Liver (tissue), 10 donors: Measurements from ENCODE around the gene FGB. TPM values are rescaled to one million over a fixed set of nuclear protein-coding genes. Genes with fewer than 3 reads are reported as not detected.

ENCODE experiments used
- DNase-seq: peaks from one replicate; pipeline ENCODE4 v3.0.0-alpha.2; 2017; ENCODE audit warnings: low spot score
- H3K27ac ChIP-seq, 2 donors: one replicate each; pipeline ENCODE4 v1.7.0; 2013; ENCODE audit warnings: inconsistent platforms in 2 of 2, low read length in 2 of 2, control low read depth in 1 of 2, low read depth in 1 of 2, mild to moderate bottlenecking in 1 of 2
- H3K27me3 ChIP-seq, 4 donors: one replicate each; pipeline versions ENCODE4 v1.6.1 to v1.7.0; 2013; ENCODE audit warnings: low read length in 3 of 4, inconsistent platforms in 1 of 4, mild to moderate bottlenecking in 1 of 4, moderate library complexity in 1 of 4; ENCODE audit not compliant: control insufficient read depth in 4 of 4, insufficient read depth in 4 of 4
- H3K36me3 ChIP-seq, 4 donors: one replicate each; pipeline versions ENCODE4 v1.6.1 to v1.7.0; 2013; ENCODE audit warnings: low read length in 3 of 4, mild to moderate bottlenecking in 3 of 4, low read depth in 1 of 4, moderate library complexity in 1 of 4; ENCODE audit not compliant: control insufficient read depth in 4 of 4, insufficient read depth in 3 of 4
- H3K4me1 ChIP-seq, 4 donors: one replicate each; pipeline versions ENCODE4 v1.6.1 to v1.7.0; 2013; ENCODE audit warnings: low read length in 3 of 4, mild to moderate bottlenecking in 3 of 4, moderate library complexity in 1 of 4; ENCODE audit not compliant: control insufficient read depth in 4 of 4, insufficient read depth in 4 of 4
- H3K4me3 ChIP-seq, 3 donors: one replicate each; pipeline versions ENCODE4 v1.6.1 to v1.7.0; 2013; ENCODE audit warnings: low read length in 3 of 3, control low read depth in 1 of 3, low read depth in 1 of 3, mild to moderate bottlenecking in 1 of 3
- H3K9ac ChIP-seq, 2 donors: one replicate each; pipeline ENCODE4 v1.7.0; 2013; ENCODE audit warnings: low read length in 2 of 2, mild to moderate bottlenecking in 2 of 2, moderate library complexity in 2 of 2, control low read depth in 1 of 2, low read depth in 1 of 2
- H3K9me3 ChIP-seq, 4 donors: one replicate each; pipeline versions ENCODE4 v1.6.1 to v1.7.0; 2013; ENCODE audit warnings: low read length in 3 of 4; ENCODE audit not compliant: control insufficient read depth in 4 of 4
- CTCF ChIP-seq: fragments of 150-350 bp; IDR thresholded peaks from 2 replicates; pipeline ENCODE4 v1.5.1; 2017; ENCODE audit warnings: improper control_type of control experiment, low read depth, low read length; ENCODE audit not compliant: missing input control
- EGR1 ChIP-seq, 2 donors: IDR thresholded peaks; 2 replicates each; pipeline ENCODE4 v1.6.1; 2016 to 2018; ENCODE audit warnings: antibody characterized with exemption in 2 of 2, low read depth in 2 of 2
- FOXA1 ChIP-seq: IDR thresholded peaks from 2 replicates; pipeline ENCODE4 v1.6.1; 2016; ENCODE audit warnings: antibody characterized with exemption
- FOXA2 ChIP-seq: IDR thresholded peaks from 2 replicates; pipeline ENCODE4 v1.6.1; 2016; ENCODE audit warnings: antibody characterized with exemption
- GABPA ChIP-seq, 2 donors: IDR thresholded peaks in 1 of 2; conservative IDR thresholded peaks in 1 of 2; 2 replicates each; pipeline ENCODE4 v1.6.1; 2016; ENCODE audit warnings: antibody characterized with exemption in 2 of 2, mild to moderate bottlenecking in 1 of 2, moderate library complexity in 1 of 2
- HNF4A ChIP-seq, 2 donors: conservative IDR thresholded peaks; 2 replicates each; pipeline ENCODE4 v1.6.1; 2016; ENCODE audit warnings: antibody characterized with exemption in 2 of 2, mild to moderate bottlenecking in 2 of 2
- HNF4G ChIP-seq: IDR thresholded peaks from 2 replicates; pipeline ENCODE4 v1.6.1; 2016; ENCODE audit warnings: antibody characterized with exemption
- JUND ChIP-seq, 2 donors: IDR thresholded peaks; 2 replicates each; pipeline ENCODE4 v1.6.1; 2016; ENCODE audit warnings: antibody characterized with exemption in 2 of 2
- MAX ChIP-seq: IDR thresholded peaks from 2 replicates; pipeline ENCODE4 v1.6.1; 2016; ENCODE audit warnings: antibody characterized with exemption
- NR2F2 ChIP-seq: IDR thresholded peaks from 2 replicates; pipeline ENCODE4 v1.6.1; 2016; ENCODE audit warnings: antibody characterized with exemption
- RAD21 ChIP-seq, 2 donors: IDR thresholded peaks; 2 replicates each; pipeline ENCODE4 v1.6.1; 2016; ENCODE audit warnings: antibody characterized with exemption in 2 of 2, mild to moderate bottlenecking in 2 of 2
- REST ChIP-seq: IDR thresholded peaks from 2 replicates; pipeline ENCODE4 v1.6.1; 2016; ENCODE audit warnings: antibody characterized with exemption, mild to moderate bottlenecking
- RXRA ChIP-seq, 2 donors: IDR thresholded peaks; 2 replicates each; pipeline ENCODE4 v1.6.1; 2017 to 2018; ENCODE audit warnings: antibody characterized with exemption in 2 of 2, mild to moderate bottlenecking in 1 of 2
- SP1 ChIP-seq: IDR thresholded peaks from 2 replicates; pipeline ENCODE4 v1.6.1; 2018; ENCODE audit warnings: antibody characterized with exemption, mild to moderate bottlenecking
- TAF1 ChIP-seq: conservative IDR thresholded peaks from 2 replicates; pipeline ENCODE4 v1.6.1; 2016; ENCODE audit warnings: antibody characterized with exemption, mild to moderate bottlenecking
- YY1 ChIP-seq: IDR thresholded peaks from 2 replicates; pipeline ENCODE4 v1.6.1; 2016; ENCODE audit warnings: antibody characterized with exemption, mild to moderate bottlenecking
- WGBS: extraction: QIAGEN DNeasy Blood & Tissue Kit; methylation state at CpG from one replicate; pipeline ENCODE4 v1.1.7; 2013; 5-methylcytosine and 5-hydroxymethylcytosine counted together
- polyA plus RNA-seq, 2 donors: library from polyadenylated mRNA; stranded (reverse) in 1 of 2; unstranded in 1 of 2; fragments of 200-250 nt in 1 of 2; fragments of >200 nt in 1 of 2; fragmentation: Nextera tagmentation in 1 of 2; extraction: Ambion mirVana in 1 of 2; gene quantifications; one replicate each; pipeline versions ENCODE4 v1.2.1 to v1.2.3, GENCODE V29; 2013 to 2015
- small RNA-seq: library from RNA; depleted of rRNA; stranded (forward); fragments of <200 nt; gene quantifications from one replicate; pipeline ENCODE3, GENCODE V24; 2014
- total RNA-seq, 2 donors: library from RNA; depleted of rRNA; stranded (reverse); fragments of >200 nt; gene quantifications; one replicate each; pipeline ENCODE4 v1.2.3, GENCODE V29; 2014
- TF ChIP-seq, protein P1 (sequence below): IDR thresholded peaks from 2 replicates; pipeline ENCODE4 v1.6.1; 2016; ENCODE audit warnings: antibody characterized with exemption
- TF ChIP-seq, protein P2 (sequence below): IDR thresholded peaks from 2 replicates; pipeline ENCODE4 v1.6.1; 2016; ENCODE audit warnings: antibody characterized with exemption
- donor health status: healthy.
- donor health status: healthy.
- donor health status: healthy.
- donor health status: healthy.
- donor health status: healthy.

FGB gene
- total and polyA plus RNA-seq, 4 donors = 11,318 to 21,431 (median 15,382) TPM

DNA sequence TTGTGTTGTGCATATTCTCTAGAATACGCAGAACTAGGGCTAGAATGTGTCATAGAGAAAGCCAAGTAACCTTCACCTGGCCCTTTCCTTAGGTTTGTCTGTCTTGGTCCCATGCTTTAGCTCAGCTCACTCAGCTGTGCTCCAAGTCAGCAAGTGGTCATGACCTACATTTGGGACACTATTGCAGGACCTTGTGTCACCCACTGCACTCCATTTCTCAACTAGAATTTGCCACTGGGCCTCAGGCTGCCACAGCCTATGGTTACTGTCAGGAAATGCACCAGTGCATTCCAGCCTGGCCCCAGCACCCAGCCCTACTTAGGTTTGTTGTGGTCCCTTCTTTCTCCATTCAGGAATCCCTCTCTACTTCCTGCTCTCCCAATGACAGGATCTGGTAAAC is 57.3 kb downstream of the FGB start:
- TF ChIP-seq, protein P1, sequence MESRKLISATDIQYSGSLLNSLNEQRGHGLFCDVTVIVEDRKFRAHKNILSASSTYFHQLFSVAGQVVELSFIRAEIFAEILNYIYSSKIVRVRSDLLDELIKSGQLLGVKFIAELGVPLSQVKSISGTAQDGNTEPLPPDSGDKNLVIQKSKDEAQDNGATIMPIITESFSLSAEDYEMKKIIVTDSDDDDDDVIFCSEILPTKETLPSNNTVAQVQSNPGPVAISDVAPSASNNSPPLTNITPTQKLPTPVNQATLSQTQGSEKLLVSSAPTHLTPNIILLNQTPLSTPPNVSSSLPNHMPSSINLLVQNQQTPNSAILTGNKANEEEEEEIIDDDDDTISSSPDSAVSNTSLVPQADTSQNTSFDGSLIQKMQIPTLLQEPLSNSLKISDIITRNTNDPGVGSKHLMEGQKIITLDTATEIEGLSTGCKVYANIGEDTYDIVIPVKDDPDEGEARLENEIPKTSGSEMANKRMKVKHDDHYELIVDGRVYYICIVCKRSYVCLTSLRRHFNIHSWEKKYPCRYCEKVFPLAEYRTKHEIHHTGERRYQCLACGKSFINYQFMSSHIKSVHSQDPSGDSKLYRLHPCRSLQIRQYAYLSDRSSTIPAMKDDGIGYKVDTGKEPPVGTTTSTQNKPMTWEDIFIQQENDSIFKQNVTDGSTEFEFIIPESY = no peak
- TF ChIP-seq HNF4A (conservative IDR thresholded peaks at IDR 0.05) (peak; percentile 11 to 20), HNF4G (no peak), REST (no peak), FOXA2 (no peak), TAF1 (no peak), CTCF (no peak), MAX (no peak), JUND (IDR thresholded peaks at IDR 0.05) (no peak), EGR1 (IDR thresholded peaks at IDR 0.05; ENCODE audit: low read depth in 2 of 2) (no peak), RAD21 (IDR thresholded peaks at IDR 0.05) (peak in 1 of 2 donors; percentile 44), YY1 (peak; percentile 20), FOXA1 (no peak), NR2F2 (no peak), RXRA (IDR thresholded peaks at IDR 0.05) (peak; percentile 38 to 78), GABPA (IDR thresholded peaks at IDR 0.05 in 1 of 2, conservative IDR thresholded peaks at IDR 0.05 in 1 of 2) (no peak), SP1 (peak; percentile 55)
- TF ChIP-seq, protein P2, sequence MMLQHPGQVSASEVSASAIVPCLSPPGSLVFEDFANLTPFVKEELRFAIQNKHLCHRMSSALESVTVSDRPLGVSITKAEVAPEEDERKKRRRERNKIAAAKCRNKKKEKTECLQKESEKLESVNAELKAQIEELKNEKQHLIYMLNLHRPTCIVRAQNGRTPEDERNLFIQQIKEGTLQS = no peak
- DNase-seq = no peak
- WGBS = 3% methylated on average over 1 of the region's 1 CpG
- no peaks in the 10 kb centered on the region for H3K27me3 ChIP-seq
- H3K9ac ChIP-seq = no peak overlapping the region
- no peak overlapping the region for H3K4me3 ChIP-seq
- peak overlapping the region; percentile 3 to 17 for H3K27ac ChIP-seq
- no peaks in the 10 kb centered on the region for H3K36me3 ChIP-seq
- H3K4me1 ChIP-seq = peaks cover 6 to 41% (median 38%) of the 10 kb centered on the region in 4 donors
- H3K9me3 ChIP-seq = no peaks in the 10 kb centered on the region

Small RNA genes lying within 50 kb of the gene (small RNA-seq; reads per million reads assigned to genes)
- not detected for gene RNU6-1285P

Other genes with a start within 250 kb of the FGB start
- under 1 TPM; 0.09 to 0.50 TPM for gene DCHS2, start 71.2 kb upstream of the FGB start, total RNA-seq
- gene DCHS2, start 71.2 kb upstream of the FGB start, polyA plus RNA-seq = under 1 TPM in 1 of 2 donors, not detected in 1; 0.07 TPM
- gene PLRG1, start 12.6 kb upstream of the FGB start, total RNA-seq = 10 to 100 TPM; 28.4 to 51.5 TPM
- gene PLRG1, start 12.6 kb upstream of the FGB start, polyA plus RNA-seq = 10 to 100 TPM; 27.2 to 31.3 TPM
- gene FGA, start 27.7 kb downstream of the FGB start, total RNA-seq = over 10,000 TPM; 12,179 to 25,210 TPM
- gene FGA, start 27.7 kb downstream of the FGB start, polyA plus RNA-seq = over 10,000 TPM in 1 of 2 donors, 1,000 to 10,000 TPM in 1; 8,747 to 16,618 TPM
- gene FGG, start 49.6 kb downstream of the FGB start, total RNA-seq = over 10,000 TPM; 11,566 to 20,700 TPM
- over 10,000 TPM in 1 of 2 donors, 1,000 to 10,000 TPM in 1; 7,404 to 18,576 TPM for gene FGG, start 49.6 kb downstream of the FGB start, polyA plus RNA-seq
- 1 to 10 TPM; 2.6 to 4.4 TPM for gene LRAT, start 181.0 kb downstream of the FGB start, total RNA-seq
- gene LRAT, start 181.0 kb downstream of the FGB start, polyA plus RNA-seq = 1 to 10 TPM; 1.0 to 6.3 TPM
- under 1 TPM in 1 of 2 donors, not detected in 1; 0.08 TPM for gene RBM46, start 218.3 kb downstream of the FGB start, total RNA-seq
- under 1 TPM; 0.03 to 0.24 TPM for gene RBM46, start 218.3 kb downstream of the FGB start, polyA plus RNA-seq